Activated CD8-positive, alpha-beta memory T cell treated with anti-CD3 and anti-CD28 coated beads, Interleukin-2, amount 50 U/mL, for 24 hours (primary cell): ENCODE measurements around the gene TMEM229B.

Source experiments
- DNase-seq: peaks from one replicate; pipeline ENCODE4 v3.0.0-alpha.2; 2020; ENCODE audit errors: extremely low read depth

TMEM229B gene

DNA sequence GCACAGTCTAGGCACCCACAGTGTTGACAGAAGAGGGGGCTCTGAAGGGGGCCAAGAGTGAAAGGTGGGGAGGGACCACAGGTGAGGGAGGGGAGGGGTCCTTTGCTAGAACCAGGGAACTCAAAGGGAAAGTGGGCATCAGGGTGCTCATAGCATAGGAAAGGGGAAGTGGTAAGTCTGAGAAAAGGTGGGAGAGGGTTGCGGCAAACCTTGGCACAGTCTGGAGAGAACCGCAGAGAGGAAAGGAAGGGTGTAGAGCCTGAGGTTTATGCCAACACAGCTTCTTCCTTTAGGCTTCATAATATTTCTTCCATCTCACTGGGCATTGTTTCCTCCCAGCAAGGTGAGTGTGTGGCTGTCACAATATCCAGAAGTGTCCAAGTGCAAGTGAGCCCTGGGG is 65.1 kb downstream of the TMEM229B start:
- no peak for DNase-seq

DNA sequence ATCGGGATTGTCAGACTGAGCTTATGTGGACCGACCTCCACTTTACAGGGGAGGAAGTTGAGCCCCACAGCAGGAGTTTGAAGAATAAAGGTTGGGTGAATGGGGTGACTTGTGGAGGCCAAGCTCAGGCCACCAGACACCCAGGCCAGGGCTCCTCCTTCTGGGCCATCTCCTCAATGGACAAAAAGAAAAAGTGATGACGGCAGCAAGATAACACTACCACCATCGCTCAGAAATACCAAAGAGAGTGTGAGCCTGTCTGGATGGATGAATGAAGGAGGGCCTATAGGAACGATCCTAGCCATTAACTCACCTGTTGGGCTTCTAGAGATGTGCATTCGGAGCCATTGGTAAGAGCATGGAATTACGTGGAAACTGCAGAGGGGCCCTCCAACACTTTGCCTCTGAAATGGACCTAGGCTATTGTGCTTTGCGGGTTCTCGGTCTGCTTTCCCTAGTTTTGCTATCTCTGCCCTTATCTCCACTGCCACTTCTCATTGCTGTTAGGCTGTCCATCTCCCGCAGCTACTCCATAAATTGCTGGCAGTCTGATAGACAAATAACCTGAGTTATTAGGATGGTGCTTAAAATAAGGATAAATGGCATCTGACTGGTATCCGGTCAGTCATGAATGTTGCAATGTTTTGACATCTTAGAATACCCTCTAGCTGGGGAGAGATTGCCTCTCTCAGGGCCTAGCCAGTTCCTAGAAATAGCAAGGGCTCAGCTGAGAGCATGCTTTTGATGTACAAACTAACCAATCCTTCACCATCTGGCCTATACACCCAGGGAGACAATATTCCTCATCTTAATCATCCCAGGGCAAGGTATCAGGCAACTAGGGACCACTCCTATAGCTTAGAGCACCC is 66.9 kb downstream of the TMEM229B start:
- no peak for DNase-seq
